Omental fat pad (tissue), 4 donors: ENCODE results near the gene SIL1. TPM values are rescaled to one million over a fixed set of nuclear protein-coding genes. Genes with fewer than 3 reads are reported as not detected.

Source experiments
- ATAC-seq: fragments of 150-250 bp; one replicate; pipeline ENCODE4 v1.9.1; 2016; ENCODE audit warnings: mild to moderate bottlenecking, moderate library complexity; ENCODE audit not compliant: low FRiP score
- DNase-seq: peaks from one replicate; pipeline ENCODE4 v3.0.0-alpha.2; 2019; ENCODE audit warnings: low spot score
- CTCF ChIP-seq, 3 donors: fragments of 450-650 bp; IDR thresholded peaks; one replicate each; pipeline ENCODE4 v1.5.1; 2016 to 2017; ENCODE audit warnings: antibody characterized with exemption in 3 of 3, mild to moderate bottlenecking in 3 of 3, moderate library complexity in 2 of 3
- total RNA-seq, 4 donors: library from RNA; depleted of rRNA; stranded (reverse); fragments of >200 nt; gene quantifications; one replicate each; pipeline ENCODE4 v1.1.0, GENCODE V29; 2016

SIL1 gene
- total RNA-seq, 4 donors from 2014 or later: 34.7 to 66.0 (median 38.9) TPM

- DNase-seq: no peak
- ATAC-seq: no peak
Observed at GRCh38 chr5:138930371-138931097, 267.6 kb downstream of the SIL1 start.

GRCh38 chr5:138929571-138929955 lies 268.6 kb downstream of the SIL1 start:
- DNase-seq (no peak), ATAC-seq (no peak)
- no peak for TF ChIP-seq CTCF (IDR thresholded peaks at IDR 0.05)

More at GRCh38 chr5:138930371-138931097, 267.6 kb downstream of the SIL1 start:
- no peak for TF ChIP-seq CTCF (IDR thresholded peaks at IDR 0.05)

- TF ChIP-seq CTCF (IDR thresholded peaks at IDR 0.05): no peak
- DNase-seq (no peak), ATAC-seq (no peak)
Observed at GRCh38 chr5:138927979-138928378, 270.2 kb downstream of the SIL1 start.

- TF ChIP-seq CTCF (IDR thresholded peaks at IDR 0.05): no peak
- no peak for ATAC-seq
Observed at GRCh38 chr5:138927544-138927943, 270.6 kb downstream of the SIL1 start.

GRCh38 chr5:138926688-138927448 lies 271.3 kb downstream of the SIL1 start:
- no peak for TF ChIP-seq CTCF (IDR thresholded peaks at IDR 0.05)
- DNase-seq (no peak), ATAC-seq (no peak)

More at GRCh38 chr5:138927544-138927943, 270.6 kb downstream of the SIL1 start:
- no peak for DNase-seq

- TF ChIP-seq CTCF (IDR thresholded peaks at IDR 0.05): no peak
- DNase-seq (no peak), ATAC-seq (no peak)
Observed at GRCh38 chr5:138926257-138926656, 271.9 kb downstream of the SIL1 start.
